Epithelial cell of proximal tubule (primary cell): Measurements from ENCODE around the gene SPINK4. TPM values are rescaled to one million over a fixed set of nuclear protein-coding genes. Genes with fewer than 3 reads are reported as not detected.

ENCODE experiments used
- DNase-seq: peaks from one replicate; pipeline ENCODE4 v3.0.0-alpha.2; 2011; ENCODE audit warnings: low read depth
- H3K4me3 ChIP-seq: 2 replicates; pipeline ENCODE4 v1.5.1; 2011; ENCODE audit warnings: low read depth, mild to moderate bottlenecking, low read length
- CTCF ChIP-seq: conservative IDR thresholded peaks from 2 replicates; pipeline ENCODE4 v1.5.1; 2012; ENCODE audit warnings: low read depth, mild to moderate bottlenecking, low read length
- total RNA-seq: library from RNA; depleted of rRNA; stranded (reverse); fragments of >200 nt; gene quantifications from 2 replicates; pipeline ENCODE4 v1.2.3, GENCODE V29; 2015

SPINK4 gene
- total RNA-seq, 1 donor from 2014 or later = not detected

GRCh38 chr9:33221568-33221884 lies 18.4 kb upstream of the SPINK4 start:
- TF ChIP-seq CTCF = no peak
- no peak for DNase-seq
- H3K4me3 ChIP-seq = no peak overlapping the region

- H3K4me3 ChIP-seq = no peak overlapping the region
- DNase-seq = no peak
- TF ChIP-seq CTCF = no peak
Measured at GRCh38 chr9:33222031-33222430, 17.9 kb upstream of the SPINK4 start.

GRCh38 chr9:33223696-33224095 lies 16.3 kb upstream of the SPINK4 start:
- peak; percentile 46 for TF ChIP-seq CTCF
- no peak overlapping the region for H3K4me3 ChIP-seq
- no peak for DNase-seq

GRCh38 chr9:33225319-33226147 lies 14.4 kb upstream of the SPINK4 start:
- DNase-seq = no peak
- peak; percentile 75 for TF ChIP-seq CTCF
- no peak overlapping the region for H3K4me3 ChIP-seq

- DNase-seq = no peak
- H3K4me3 ChIP-seq = no peak overlapping the region
- no peak for TF ChIP-seq CTCF
Measured at GRCh38 chr9:33227008-33227398, 13.0 kb upstream of the SPINK4 start.

- DNase-seq = no peak
- no peak overlapping the region for H3K4me3 ChIP-seq
- no peak for TF ChIP-seq CTCF
Measured at GRCh38 chr9:33227741-33228140, 12.2 kb upstream of the SPINK4 start.

- DNase-seq = no peak
- H3K4me3 ChIP-seq = no peak overlapping the region
- no peak for TF ChIP-seq CTCF
Measured at GRCh38 chr9:33228606-33229005, 11.4 kb upstream of the SPINK4 start.
